EH (cell line): Measurements from ENCODE around the gene NR3C2.
A peak's percentile ranks its signal among the peaks of the same experiment; 100 is the strongest.

Experiments
- DNase-seq: peaks from one replicate; pipeline ENCODE4 v3.0.0-alpha.2; 2015; ENCODE audit warnings: low read depth

NR3C2 gene

GRCh38 chr4:148075438-148075837, 366.8 kb downstream of the NR3C2 start:
- no peak for DNase-seq

GRCh38 chr4:148074462-148074861, 367.8 kb downstream of the NR3C2 start:
- DNase-seq = no peak

- DNase-seq = no peak
Measured at GRCh38 chr4:148073349-148073748, 368.9 kb downstream of the NR3C2 start.

- DNase-seq = no peak
Measured at GRCh38 chr4:148072789-148073188, 369.4 kb downstream of the NR3C2 start.

- DNase-seq = no peak
Measured at GRCh38 chr4:148071009-148071408, 371.2 kb downstream of the NR3C2 start.

GRCh38 chr4:148069895-148070178, 372.4 kb downstream of the NR3C2 start:
- peak; percentile 11 for DNase-seq

- no peak for DNase-seq
Measured at GRCh38 chr4:148069086-148069894, 372.9 kb downstream of the NR3C2 start.

- DNase-seq = no peak
Measured at GRCh38 chr4:148068065-148068911, 373.9 kb downstream of the NR3C2 start.

GRCh38 chr4:148067301-148067916, 374.8 kb downstream of the NR3C2 start:
- peak; percentile 49 for DNase-seq

GRCh38 chr4:148065075-148065474, 377.1 kb downstream of the NR3C2 start:
- DNase-seq = peak; percentile 77

- no peak for DNase-seq
Measured at GRCh38 chr4:148064451-148064850, 377.8 kb downstream of the NR3C2 start.

- DNase-seq = no peak
Measured at GRCh38 chr4:148062301-148062950, 379.8 kb downstream of the NR3C2 start.

- DNase-seq = no peak
Measured at GRCh38 chr4:148061795-148062194, 380.4 kb downstream of the NR3C2 start.

- DNase-seq = no peak
Measured at GRCh38 chr4:148061141-148061481, 381.1 kb downstream of the NR3C2 start.

- DNase-seq = no peak
Measured at GRCh38 chr4:148060264-148061140, 381.7 kb downstream of the NR3C2 start.

- DNase-seq = no peak
Measured at GRCh38 chr4:148059617-148060180, 382.5 kb downstream of the NR3C2 start.

- DNase-seq = no peak
Measured at GRCh38 chr4:148057984-148058859, 384.0 kb downstream of the NR3C2 start.

GRCh38 chr4:148057516-148057915, 384.7 kb downstream of the NR3C2 start:
- no peak for DNase-seq

GRCh38 chr4:148056879-148057278, 385.3 kb downstream of the NR3C2 start:
- DNase-seq = peak; percentile 74

GRCh38 chr4:148055844-148056243, 386.4 kb downstream of the NR3C2 start:
- no peak for DNase-seq
